Lower lobe of right lung (tissue), 2 donors: Measurements from ENCODE around the gene CHD2. TPM values are rescaled to one million over a fixed set of nuclear protein-coding genes. Genes with fewer than 3 reads are reported as not detected.

Source experiments
- ATAC-seq, 2 donors: fragments of 200-7000 bp; cut with Tn5 transposase; one replicate each; pipeline ENCODE4 v1.9.1; 2020 to 2022; ENCODE audit warnings: mild to moderate bottlenecking in 2 of 2, moderate library complexity in 2 of 2
- DNase-seq: peaks from one replicate; pipeline ENCODE4 v3.0.0-alpha.2; 2020
- H3K27ac ChIP-seq: fragments of 200-600 bp; one replicate; pipeline ENCODE4 v1.8.0; 2022
- H3K27me3 ChIP-seq: fragments of 200-600 bp; one replicate; pipeline ENCODE4 v1.8.0; 2022; ENCODE audit warnings: low read depth
- H3K36me3 ChIP-seq: fragments of 200-600 bp; one replicate; pipeline ENCODE4 v1.8.0; 2022; ENCODE audit warnings: mild to moderate bottlenecking
- H3K4me1 ChIP-seq: fragments of 200-600 bp; one replicate; pipeline ENCODE4 v1.8.0; 2022
- H3K4me3 ChIP-seq: fragments of 200-600 bp; one replicate; pipeline ENCODE4 v1.8.0; 2022; ENCODE audit warnings: mild to moderate bottlenecking
- H3K9me3 ChIP-seq: fragments of 200-600 bp; one replicate; pipeline ENCODE4 v1.8.0; 2022
- intact Hi-C: fragments of 100-400 bp; cut with DNase I; formaldehyde crosslinking; loops from one replicate; pipeline ENCODE4 v1.11.0; 2022
- microRNA-seq: library from miRNA; unstranded; fragments of <30 nt; microRNA quantifications from one replicate; pipeline ENCODE4 v1.2.0, GENCODE V29; 2020; ENCODE audit warnings: borderline number of aligned reads
- total RNA-seq: library from RNA; stranded (reverse); fragmentation: NEBNext Ultra II Directional; extraction: Animal tissue kit (Norgen Biotek cat#: 25700); gene quantifications from one replicate; pipeline ENCODE4 v1.2.1, GENCODE V29; 2021
- TF ChIP-seq, protein P1 (sequence below): fragments of 200-600 bp; IDR thresholded peaks from one replicate; pipeline ENCODE4 v1.8.0; 2022; ENCODE audit warnings: antibody characterized with exemption, mild to moderate bottlenecking
- donor health status: DM: no; HTN: yes; CAD: no; lungs with severe emphysema.

CHD2 gene
- total RNA-seq, 1 donor from 2014 or later = 158 TPM

DNA sequence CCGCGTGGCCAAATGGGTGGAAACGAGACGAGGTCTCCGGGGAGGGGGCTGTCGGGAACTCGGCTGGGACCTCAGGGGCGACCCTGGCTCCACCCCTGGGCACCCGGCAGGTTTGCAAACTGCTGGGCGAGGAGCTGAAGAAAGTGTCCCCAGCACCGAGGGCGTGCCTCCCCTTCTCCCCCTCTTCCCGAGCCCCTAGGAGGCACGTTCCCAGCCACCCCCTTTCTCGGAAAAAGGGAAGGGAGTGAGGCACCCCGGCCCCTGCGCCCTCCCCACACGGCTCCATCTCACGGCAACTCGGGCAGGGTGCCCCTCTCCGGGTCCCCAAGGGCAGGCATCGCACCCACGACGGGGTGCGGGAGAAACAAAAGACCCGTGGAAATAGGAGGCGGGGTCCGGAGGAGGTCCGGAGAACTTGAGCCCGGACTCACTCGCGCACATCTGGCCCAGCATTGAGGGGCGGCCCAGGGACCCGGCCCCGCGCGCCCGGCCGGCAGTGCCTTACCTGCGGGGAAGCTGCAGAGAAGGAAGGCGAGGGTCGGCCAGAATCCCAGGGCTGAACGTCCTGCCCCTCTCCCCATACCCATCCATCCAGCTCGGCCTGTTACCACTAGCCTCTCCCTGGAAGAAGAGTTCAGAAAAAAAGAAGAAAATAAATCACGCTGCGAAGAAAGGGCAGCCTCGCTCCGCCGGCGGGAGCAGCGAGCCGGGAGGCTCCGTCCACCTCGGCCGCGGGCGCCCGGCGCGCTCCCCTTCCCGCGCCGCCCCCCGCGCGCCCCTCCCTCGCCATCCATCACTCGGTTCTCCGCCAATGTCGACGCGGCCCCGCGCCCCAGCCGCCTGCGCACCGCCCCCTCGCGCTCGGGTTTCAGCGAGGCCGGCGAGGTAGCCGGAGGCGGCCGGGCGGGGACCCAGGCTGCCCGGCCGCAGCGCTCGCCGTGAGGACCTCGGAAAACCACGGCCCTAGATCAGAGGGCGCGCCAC is 172.6 kb downstream of the CHD2 start:
- TF ChIP-seq, protein P1, sequence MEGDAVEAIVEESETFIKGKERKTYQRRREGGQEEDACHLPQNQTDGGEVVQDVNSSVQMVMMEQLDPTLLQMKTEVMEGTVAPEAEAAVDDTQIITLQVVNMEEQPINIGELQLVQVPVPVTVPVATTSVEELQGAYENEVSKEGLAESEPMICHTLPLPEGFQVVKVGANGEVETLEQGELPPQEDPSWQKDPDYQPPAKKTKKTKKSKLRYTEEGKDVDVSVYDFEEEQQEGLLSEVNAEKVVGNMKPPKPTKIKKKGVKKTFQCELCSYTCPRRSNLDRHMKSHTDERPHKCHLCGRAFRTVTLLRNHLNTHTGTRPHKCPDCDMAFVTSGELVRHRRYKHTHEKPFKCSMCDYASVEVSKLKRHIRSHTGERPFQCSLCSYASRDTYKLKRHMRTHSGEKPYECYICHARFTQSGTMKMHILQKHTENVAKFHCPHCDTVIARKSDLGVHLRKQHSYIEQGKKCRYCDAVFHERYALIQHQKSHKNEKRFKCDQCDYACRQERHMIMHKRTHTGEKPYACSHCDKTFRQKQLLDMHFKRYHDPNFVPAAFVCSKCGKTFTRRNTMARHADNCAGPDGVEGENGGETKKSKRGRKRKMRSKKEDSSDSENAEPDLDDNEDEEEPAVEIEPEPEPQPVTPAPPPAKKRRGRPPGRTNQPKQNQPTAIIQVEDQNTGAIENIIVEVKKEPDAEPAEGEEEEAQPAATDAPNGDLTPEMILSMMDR = no peak
- Histone ChIP-seq H3K4me3 (peak overlapping the region; percentile 65), H3K36me3 (no peaks in the 10 kb centered on the region), H3K27ac (peak overlapping the region; percentile 61), H3K9me3 (no peaks in the 10 kb centered on the region), H3K27me3 (peaks cover 39% of the 10 kb centered on the region), H3K4me1 (peaks cover 15% of the 10 kb centered on the region)
- intact Hi-C loops = no loop called here
- DNase-seq (peak; percentile 82), ATAC-seq (peak; percentile 94 to 95)

DNA sequence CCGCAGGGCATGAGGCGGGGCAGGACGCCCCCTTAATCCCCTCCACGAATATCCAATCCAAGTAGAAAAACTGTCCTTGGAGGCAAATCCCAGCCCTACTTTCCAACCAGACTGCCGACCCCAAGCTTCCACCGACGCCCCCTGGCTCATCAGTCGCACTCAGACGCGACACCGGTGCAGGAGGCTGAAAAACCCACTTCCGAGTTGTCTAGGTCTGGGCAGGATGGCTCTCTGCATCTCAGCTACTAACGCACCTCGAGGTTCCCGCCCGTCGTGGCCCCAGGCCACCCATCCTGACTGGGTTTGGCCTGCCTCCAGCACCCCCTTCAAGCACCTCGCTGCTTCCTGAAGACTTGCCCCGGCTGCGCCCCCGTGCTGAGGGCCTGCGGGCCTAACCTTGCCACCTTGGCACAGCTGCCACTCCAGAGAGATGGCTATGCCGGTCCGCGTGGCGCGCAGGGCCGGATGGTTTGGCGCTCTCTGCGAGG is 173.4 kb downstream of the CHD2 start:
- intact Hi-C loops = no loop called here
- DNase-seq (peak; percentile 57), ATAC-seq (peak; percentile 9 to 25)
- H3K4me1 ChIP-seq = peaks cover 15% of the 10 kb centered on the region
- peaks cover 39% of the 10 kb centered on the region for H3K27me3 ChIP-seq
- H3K27ac ChIP-seq = no peak overlapping the region
- H3K4me3 ChIP-seq = peak overlapping the region; percentile 65
- H3K9me3 ChIP-seq = no peaks in the 10 kb centered on the region
- H3K36me3 ChIP-seq = no peaks in the 10 kb centered on the region
- TF ChIP-seq, protein P1 = no peak

DNA sequence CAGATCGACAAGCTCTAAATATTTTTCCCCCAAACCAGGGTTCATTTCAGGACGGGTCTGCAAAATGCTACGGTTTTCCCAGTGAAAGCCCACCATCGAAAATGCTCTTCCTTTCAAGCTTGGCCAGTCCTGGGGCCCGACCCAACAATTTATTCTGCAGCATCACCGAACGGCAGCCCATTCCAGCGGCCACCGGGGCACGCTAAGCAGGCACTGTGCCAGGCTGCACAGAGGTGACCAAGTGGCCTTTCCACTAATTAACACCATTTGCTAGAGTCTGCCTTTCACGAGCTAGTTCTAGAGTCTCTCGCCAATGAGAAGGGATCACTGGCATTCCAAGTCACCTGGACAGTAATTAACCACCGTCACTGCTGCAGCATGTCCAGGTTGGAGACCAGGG is 174.5 kb downstream of the CHD2 start:
- intact Hi-C loops = no loop called here
- ATAC-seq (no peak), DNase-seq (no peak)
- Histone ChIP-seq H3K4me1 (peaks cover 15% of the 10 kb centered on the region), H3K4me3 (no peak overlapping the region), H3K27ac (no peak overlapping the region), H3K9me3 (no peaks in the 10 kb centered on the region), H3K27me3 (peaks cover 39% of the 10 kb centered on the region), H3K36me3 (no peaks in the 10 kb centered on the region)
- TF ChIP-seq, protein P1 = no peak

DNA sequence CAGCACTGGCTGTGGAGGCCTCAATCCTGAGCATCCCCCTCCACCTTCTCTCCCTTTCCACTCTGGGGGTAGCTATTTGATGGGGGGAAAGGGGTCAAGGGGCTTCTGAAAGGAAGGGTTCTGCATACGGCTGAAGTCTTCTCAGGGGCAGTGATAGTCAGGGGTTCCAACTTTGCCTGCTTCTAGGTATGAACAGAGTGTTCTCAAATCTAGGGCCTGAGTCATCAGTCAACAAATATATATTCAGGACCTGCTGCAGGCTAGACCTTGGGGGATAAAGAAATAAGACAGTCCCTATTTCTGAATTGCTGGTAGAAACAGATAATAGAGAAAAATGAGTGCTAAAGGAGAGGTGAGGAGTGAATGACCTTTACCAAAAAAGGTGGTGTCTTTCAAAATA is 176.1 kb downstream of the CHD2 start:
- H3K4me3 ChIP-seq = no peak overlapping the region
- no peaks in the 10 kb centered on the region for H3K36me3 ChIP-seq
- intact Hi-C loops = no loop called here
- peaks cover 34% of the 10 kb centered on the region for H3K27me3 ChIP-seq
- DNase-seq (no peak), ATAC-seq (no peak)
- peaks cover 15% of the 10 kb centered on the region for H3K4me1 ChIP-seq
- TF ChIP-seq, protein P1 = no peak
- H3K27ac ChIP-seq = no peak overlapping the region
- no peaks in the 10 kb centered on the region for H3K9me3 ChIP-seq

DNA sequence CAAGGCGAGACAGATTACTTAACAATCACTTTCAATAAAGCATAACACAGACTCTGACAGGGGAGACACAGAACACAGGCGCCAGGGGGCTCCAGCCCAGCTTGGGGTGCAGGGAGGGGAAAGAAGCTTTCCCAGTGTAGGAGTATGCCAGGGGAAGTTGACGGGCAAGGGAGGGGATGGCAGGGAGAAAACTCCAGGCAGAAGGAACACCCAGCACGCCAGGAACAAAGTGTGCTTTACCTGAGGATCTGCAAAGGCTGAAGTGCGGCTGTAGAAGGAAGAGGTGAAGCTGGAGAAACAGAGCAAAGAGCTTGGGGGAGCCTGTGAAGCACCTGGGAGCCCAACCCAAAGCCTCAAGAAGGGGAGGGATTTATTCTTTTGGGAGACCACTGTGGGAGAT is 176.8 kb downstream of the CHD2 start:
- H3K27me3 ChIP-seq = peaks cover 28% of the 10 kb centered on the region
- TF ChIP-seq, protein P1 = no peak
- H3K4me1 ChIP-seq = peaks cover 14% of the 10 kb centered on the region
- no peak overlapping the region for H3K4me3 ChIP-seq
- no peak for ATAC-seq
- no peak for DNase-seq
- H3K27ac ChIP-seq = no peak overlapping the region
- intact Hi-C loops = no loop called here
- H3K9me3 ChIP-seq = no peaks in the 10 kb centered on the region
- H3K36me3 ChIP-seq = no peaks in the 10 kb centered on the region

Small RNA genes lying within 50 kb of the gene (microRNA-seq; reads per million reads assigned to microRNA genes)
- gene MIR3175 = not detected

Other genes starting within 250 kb of the CHD2 start
- 57.7 TPM for gene FAM174B, start 244.5 kb upstream of the CHD2 start, total RNA-seq
- gene RGMA, start 188.9 kb downstream of the CHD2 start, total RNA-seq = 9.7 TPM